H1 (cell line): ENCODE results near the gene SLAIN2.

Source experiments
- BRCA1 ChIP-seq: IDR thresholded peaks from 2 replicates; pipeline ENCODE4 v1.6.1; 2012; ENCODE audit warnings: low read depth, low read length, improper control_type of control experiment
- CBX8 ChIP-seq: fragments of 300-800, 300-1000 bp; sonication (generic); IDR thresholded peaks from 2 replicates; pipeline ENCODE4 v1.7.1; 2016; ENCODE audit warnings: low read depth, low read length, borderline replicate concordance
- CTCF ChIP-seq, 3 experiments: IDR thresholded peaks; 1 replicate in 2 of 3; 2 replicates in 1 of 3; pipeline versions ENCODE4 v1.5.1 to v1.6.1; 2011; ENCODE audit warnings: low read length in 3 of 3, mild to moderate bottlenecking in 3 of 3, inconsistent platforms in 2 of 3, low read depth in 1 of 3, moderate library complexity in 1 of 3; ENCODE audit not compliant: insufficient read depth in 1 of 3; ENCODE audit errors: control extremely low read depth in 1 of 3
- EZH2 ChIP-seq: fragments of 200-600 bp; sonication (generic); IDR thresholded peaks from 2 replicates; pipeline ENCODE4 v1.7.1; 2012; ENCODE audit warnings: low read depth, mild to moderate bottlenecking, moderate library complexity, low read length, inconsistent platforms; ENCODE audit not compliant: severe bottlenecking
- GABPA ChIP-seq: IDR thresholded peaks from 2 replicates; pipeline ENCODE4 v1.6.1; 2011; ENCODE audit warnings: mild to moderate bottlenecking, low read length, moderate library complexity, borderline replicate concordance; ENCODE audit not compliant: insufficient read depth
- KDM1A ChIP-seq: fragments of 200-600, 300-600 bp; sonication (generic); IDR thresholded peaks from 2 replicates; pipeline ENCODE4 v1.7.1; 2016; ENCODE audit warnings: mild to moderate bottlenecking, low read length, borderline replicate concordance
- POLR2A ChIP-seq, 2 experiments: IDR thresholded peaks; 1 replicate in 1 of 2; 2 replicates in 1 of 2; pipeline ENCODE4 v1.6.1; 2011; ENCODE audit warnings: low read depth in 2 of 2, low read length in 2 of 2, mild to moderate bottlenecking in 2 of 2; ENCODE audit errors: control extremely low read depth in 1 of 2
- POLR2AphosphoS5 ChIP-seq: IDR thresholded peaks from 2 replicates; pipeline ENCODE4 v1.6.1; 2011; ENCODE audit warnings: low read depth, low read length
- RAD21 ChIP-seq, 2 experiments: IDR thresholded peaks in 1 of 2; conservative IDR thresholded peaks in 1 of 2; 2 replicates each; pipeline ENCODE4 v1.6.1; 2011; ENCODE audit warnings: low read depth in 2 of 2, low read length in 2 of 2, improper control_type of control experiment in 1 of 2, inconsistent platforms in 1 of 2, mild to moderate bottlenecking in 1 of 2, moderate library complexity in 1 of 2
- TBP ChIP-seq: IDR thresholded peaks from 2 replicates; pipeline ENCODE4 v1.6.1; 2011; ENCODE audit warnings: low read depth, low read length, improper control_type of control experiment
- USF2 ChIP-seq: IDR thresholded peaks from 2 replicates; pipeline ENCODE4 v1.6.1; 2011; ENCODE audit warnings: low read length, improper control_type of control experiment

GRCh38 chr4:48297256-48297846 lies 44.0 kb upstream of the SLAIN2 start:
- no peak for TF ChIP-seq CBX8
- TF ChIP-seq CTCF (IDR thresholded peaks at IDR 0.05; ENCODE audit: control extremely low read depth in 1 of 3, insufficient read depth in 1 of 3, low read depth in 1 of 3, low read length in 3 of 3), result no peak
- no peak for TF ChIP-seq KDM1A
- TF ChIP-seq POLR2AphosphoS5, result no peak
- TF ChIP-seq POLR2A (IDR thresholded peaks at IDR 0.05; ENCODE audit: control extremely low read depth in 1 of 2, low read depth in 2 of 2, low read length in 2 of 2), result no peak
- no peak for TF ChIP-seq USF2
- TF ChIP-seq EZH2, result no peak
- TF ChIP-seq TBP, result no peak
- no peak for TF ChIP-seq GABPA
- no peak for TF ChIP-seq RAD21 (IDR thresholded peaks at IDR 0.05 in 1 of 2, conservative IDR thresholded peaks at IDR 0.05 in 1 of 2; ENCODE audit: low read depth in 2 of 2, low read length in 2 of 2)
- TF ChIP-seq BRCA1, result no peak
